NCI-H2029 treated with DMSO at 0.1 percent for 48 hours (cell line): ENCODE measurements around the gene OR6B1.
"Not testable (repeated sequence)": the region's sequence is repeated elsewhere in the genome, so short reads cannot be mapped to it uniquely, and the experiment has no call there.

ENCODE experiments used
- DNase-seq: peaks from one replicate; lab custom pipeline; 2025; lab: John Stamatoyannopoulos, UW

OR6B1 gene

GRCh38 chr7:144038887-144039286 lies 38.8 kb downstream of the OR6B1 start:
- DNase-seq: no peak

DNA sequence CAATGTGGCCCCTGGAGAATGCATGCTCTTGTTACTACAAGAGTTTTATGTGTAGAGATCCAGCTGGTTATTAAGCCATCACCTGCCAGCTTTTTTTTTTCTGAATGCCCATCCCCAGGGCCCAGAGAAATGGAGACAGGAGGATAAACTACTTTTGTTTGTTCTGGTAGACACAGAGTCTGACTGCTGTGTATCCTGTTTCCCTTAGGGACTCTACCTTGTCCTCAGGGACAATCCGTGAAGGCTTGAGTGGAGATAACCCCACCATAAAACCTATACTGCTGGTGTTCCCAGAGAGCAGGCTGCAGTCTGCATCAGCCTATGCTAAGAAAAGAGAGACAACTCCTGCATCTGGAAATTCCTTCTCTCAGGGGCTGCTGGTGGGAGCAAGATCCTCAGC lies 48.5 kb downstream of the OR6B1 start, which contains the start of gene OR2A5:
OR2A5 (plus strand) TSS at position 301 of the 400 bp plus-strand sequence. CDS start 1,454 bp downstream, outside the sequence.
- DNase-seq: no peak

DNA sequence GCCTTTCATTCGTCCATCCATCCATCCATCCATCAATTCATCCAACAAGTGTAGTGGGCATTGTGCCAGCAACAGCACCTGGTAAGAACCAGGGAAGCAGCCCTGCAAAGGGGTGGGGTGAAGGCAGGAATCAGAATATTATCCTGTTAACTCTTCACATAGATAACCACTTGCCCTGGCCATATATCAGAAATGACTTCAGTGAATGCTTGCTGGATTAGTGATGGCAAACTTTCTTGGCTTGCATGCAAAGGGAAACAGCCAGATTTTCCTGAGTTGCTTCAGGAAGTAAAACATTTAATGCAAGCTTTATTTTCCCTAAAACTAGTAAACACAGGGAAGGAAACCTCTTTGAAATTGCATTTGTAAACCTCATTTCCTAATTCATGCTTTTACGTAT lies 49.4 kb downstream of the OR6B1 start:
- DNase-seq: no peak

DNA sequence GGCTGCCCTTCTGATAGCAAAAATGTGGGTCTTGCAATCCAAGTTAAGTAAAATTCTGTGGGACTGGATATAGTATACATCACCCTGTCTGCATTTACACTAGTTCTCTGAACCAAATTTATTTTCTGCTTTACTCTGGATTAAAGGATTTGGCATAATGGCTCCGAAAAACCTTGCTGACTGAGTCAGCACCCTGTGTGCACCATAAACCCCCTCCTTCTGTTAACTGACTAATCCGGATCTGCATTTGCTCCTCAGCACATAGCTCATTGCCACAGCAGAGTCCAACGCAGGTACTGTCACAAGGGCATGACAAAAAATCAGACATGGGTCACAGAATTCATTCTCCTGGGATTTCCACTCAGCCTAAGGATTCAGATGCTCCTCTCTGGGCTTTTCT lies 50.0 kb downstream of the OR6B1 start:
- no peak for DNase-seq

DNA sequence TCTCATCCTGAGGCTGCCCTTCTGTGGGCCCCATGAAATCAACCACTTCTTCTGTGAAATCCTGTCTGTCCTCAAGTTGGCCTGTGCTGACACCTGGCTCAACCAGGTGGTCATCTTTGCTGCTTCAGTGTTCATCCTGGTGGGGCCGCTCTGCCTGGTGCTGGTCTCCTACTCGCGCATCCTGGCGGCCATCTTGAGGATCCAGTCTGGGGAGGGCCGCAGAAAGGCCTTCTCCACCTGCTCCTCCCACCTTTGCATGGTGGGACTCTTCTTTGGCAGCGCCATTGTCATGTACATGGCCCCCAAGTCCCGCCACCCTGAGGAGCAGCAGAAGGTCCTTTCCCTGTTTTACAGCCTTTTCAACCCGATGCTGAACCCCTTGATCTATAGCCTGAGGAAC lies 50.8 kb downstream of the OR6B1 start:
- not testable (repeated sequence) for DNase-seq

DNA sequence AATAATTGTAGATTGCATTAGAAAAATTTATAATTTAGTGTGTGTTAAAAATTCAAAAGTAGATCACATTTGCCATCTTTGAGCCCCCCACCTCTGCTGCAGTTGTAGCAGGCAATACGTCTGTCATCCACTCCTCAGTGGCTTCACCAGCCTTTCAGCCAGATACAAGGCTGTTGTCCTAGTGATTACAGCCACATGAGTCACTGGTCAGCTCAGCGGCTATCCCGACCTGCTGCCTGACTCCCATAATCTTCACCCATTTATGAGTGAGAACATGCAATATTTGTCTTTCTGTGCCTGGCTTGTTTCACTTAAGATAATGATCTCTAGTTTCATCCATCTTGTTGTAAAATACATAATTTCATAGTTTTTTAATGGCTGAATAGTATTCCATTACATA lies 57.8 kb downstream of the OR6B1 start:
- no peak for DNase-seq
